ENCODE results near the gene SYT5.
A peak's percentile ranks its signal among the peaks of the same experiment; 100 is the strongest.

- TF ChIP-seq, protein P1, sequence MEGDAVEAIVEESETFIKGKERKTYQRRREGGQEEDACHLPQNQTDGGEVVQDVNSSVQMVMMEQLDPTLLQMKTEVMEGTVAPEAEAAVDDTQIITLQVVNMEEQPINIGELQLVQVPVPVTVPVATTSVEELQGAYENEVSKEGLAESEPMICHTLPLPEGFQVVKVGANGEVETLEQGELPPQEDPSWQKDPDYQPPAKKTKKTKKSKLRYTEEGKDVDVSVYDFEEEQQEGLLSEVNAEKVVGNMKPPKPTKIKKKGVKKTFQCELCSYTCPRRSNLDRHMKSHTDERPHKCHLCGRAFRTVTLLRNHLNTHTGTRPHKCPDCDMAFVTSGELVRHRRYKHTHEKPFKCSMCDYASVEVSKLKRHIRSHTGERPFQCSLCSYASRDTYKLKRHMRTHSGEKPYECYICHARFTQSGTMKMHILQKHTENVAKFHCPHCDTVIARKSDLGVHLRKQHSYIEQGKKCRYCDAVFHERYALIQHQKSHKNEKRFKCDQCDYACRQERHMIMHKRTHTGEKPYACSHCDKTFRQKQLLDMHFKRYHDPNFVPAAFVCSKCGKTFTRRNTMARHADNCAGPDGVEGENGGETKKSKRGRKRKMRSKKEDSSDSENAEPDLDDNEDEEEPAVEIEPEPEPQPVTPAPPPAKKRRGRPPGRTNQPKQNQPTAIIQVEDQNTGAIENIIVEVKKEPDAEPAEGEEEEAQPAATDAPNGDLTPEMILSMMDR (IDR thresholded peaks at IDR 0.05), result peak; percentile 92
- no peak for TF ChIP-seq ZFX (IDR thresholded peaks at IDR 0.05; ENCODE audit: borderline replicate concordance)
Observed at GRCh38 chr19:55146078-55146704, 33.9 kb downstream of the SYT5 start.

Measured in 22Rv1 (cell line).